GM18526 (cell line): Measurements from ENCODE around the gene RRAS2.
A peak's percentile ranks its signal among the peaks of the same experiment; 100 is the strongest.

ENCODE experiments used
- POLR2A ChIP-seq: IDR thresholded peaks from 3 replicates; pipeline ENCODE4 v1.6.1; 2011; ENCODE audit not compliant: insufficient read length; ENCODE audit errors: extremely low read depth

The RRAS2 gene

GRCh38 chr11:14358729-14359439 lies at the start of gene RRAS2:
TSS of gene RRAS2 (minus strand) at chr11:14359183. CDS start at chr11:14358870, 313 bp downstream.
- peak; percentile 86 for TF ChIP-seq POLR2A

GRCh38 chr11:14408612-14409011 lies 49.6 kb upstream of the RRAS2 start:
- no peak for TF ChIP-seq POLR2A

GRCh38 chr11:14399087-14399486 lies 40.1 kb upstream of the RRAS2 start:
- TF ChIP-seq POLR2A, result no peak

- no peak for TF ChIP-seq POLR2A
Observed at GRCh38 chr11:14396273-14396672, 37.3 kb upstream of the RRAS2 start.

GRCh38 chr11:14393889-14394288 lies 34.9 kb upstream of the RRAS2 start:
- TF ChIP-seq POLR2A, result no peak

- TF ChIP-seq POLR2A, result no peak
Observed at GRCh38 chr11:14393129-14393528, 34.1 kb upstream of the RRAS2 start.

- no peak for TF ChIP-seq POLR2A
Observed at GRCh38 chr11:14390669-14391068, 31.7 kb upstream of the RRAS2 start.

GRCh38 chr11:14388352-14388751 lies 29.4 kb upstream of the RRAS2 start:
- no peak for TF ChIP-seq POLR2A

GRCh38 chr11:14386895-14387480 lies 28.0 kb upstream of the RRAS2 start:
- no peak for TF ChIP-seq POLR2A

GRCh38 chr11:14386081-14386480 lies 27.1 kb upstream of the RRAS2 start:
- TF ChIP-seq POLR2A, result no peak

GRCh38 chr11:14384338-14384737 lies 25.4 kb upstream of the RRAS2 start:
- TF ChIP-seq POLR2A, result no peak

- TF ChIP-seq POLR2A, result no peak
Observed at GRCh38 chr11:14381968-14382367, 23.0 kb upstream of the RRAS2 start.

GRCh38 chr11:14380947-14381561 lies 22.1 kb upstream of the RRAS2 start:
- TF ChIP-seq POLR2A, result no peak

GRCh38 chr11:14380125-14380936 lies 21.3 kb upstream of the RRAS2 start:
- no peak for TF ChIP-seq POLR2A

- no peak for TF ChIP-seq POLR2A
Observed at GRCh38 chr11:14378171-14378570, 19.2 kb upstream of the RRAS2 start.

- no peak for TF ChIP-seq POLR2A
Observed at GRCh38 chr11:14376920-14377319, 17.9 kb upstream of the RRAS2 start.
